SIG-M5 treated with dmso at 0.1 percent for 504 hours (cell line): ENCODE results near the gene TAF4.
A peak's percentile ranks its signal among the peaks of the same experiment; 100 is the strongest.
"Not testable (repeated sequence)": the region's sequence is repeated elsewhere in the genome, so short reads cannot be mapped to it uniquely, and the experiment has no call there.

Experiments used
- DNase-seq: peaks from one replicate; lab custom pipeline; 2025; ENCODE audit not compliant: unreplicated experiment; lab: John Stamatoyannopoulos, UW

The TAF4 gene

GRCh38 chr20:62079166-62079565 is 13.5 kb upstream of the TAF4 start:
- no peak for DNase-seq

- DNase-seq = no peak
Observed at GRCh38 chr20:62073323-62073722, 7.6 kb upstream of the TAF4 start.

GRCh38 chr20:62071669-62072430 is 6.2 kb upstream of the TAF4 start:
- not testable (repeated sequence) for DNase-seq

GRCh38 chr20:62069741-62070216 is 4.1 kb upstream of the TAF4 start:
- DNase-seq = no peak

- DNase-seq = no peak
Observed at GRCh38 chr20:62068997-62069396, 3.3 kb upstream of the TAF4 start.

GRCh38 chr20:62067547-62068260 is 2.0 kb upstream of the TAF4 start:
- no peak for DNase-seq

- no peak for DNase-seq
Observed at GRCh38 chr20:62066983-62067433, 1.3 kb upstream of the TAF4 start.

- DNase-seq = peak; percentile 52
Observed at GRCh38 chr20:62066339-62066982, 780 bp upstream of the TAF4 start.

- DNase-seq = no peak
Observed at GRCh38 chr20:62064770-62065673, 659 bp downstream of the TAF4 start.

- no peak for DNase-seq
Observed at GRCh38 chr20:62063981-62064769, 1.5 kb downstream of the TAF4 start.

- no peak for DNase-seq
Observed at GRCh38 chr20:62063315-62063980, 2.2 kb downstream of the TAF4 start.

GRCh38 chr20:62062661-62063314 is 2.9 kb downstream of the TAF4 start:
- no peak for DNase-seq

GRCh38 chr20:62061851-62062423 is 3.7 kb downstream of the TAF4 start:
- no peak for DNase-seq

GRCh38 chr20:62060631-62061541 is 4.8 kb downstream of the TAF4 start:
- DNase-seq = no peak

GRCh38 chr20:62059920-62060630 is 5.6 kb downstream of the TAF4 start:
- DNase-seq = no peak

- no peak for DNase-seq
Observed at GRCh38 chr20:62059401-62059800, 6.3 kb downstream of the TAF4 start.

GRCh38 chr20:62058941-62059340 is 6.7 kb downstream of the TAF4 start:
- no peak for DNase-seq
